HepG2 (cell line): ENCODE measurements around the gene PIP5KL1. TPM values are rescaled to one million over a fixed set of nuclear protein-coding genes. Genes with fewer than 3 reads are reported as not detected.

Experiments used
- ATAC-seq: fragments of 200-7000 bp; cut with Tn5 transposase; 3 replicates; pipeline ENCODE4 v1.9.1; 2020; ENCODE audit warnings: mild to moderate bottlenecking, moderate library complexity
- BruUV-seq: library from RNA; stranded (reverse); fragments of 400-500 nt; replicated peaks from 2 replicates; lab custom pipeline; 2021; lab: Mats Ljungman, UMichigan
- CTCF ChIA-PET: fragments of 300-600 bp; formaldehyde crosslinking; extraction: SDS; loops from one replicate; lab custom pipeline; 2021; ENCODE audit warnings: low total read pairs, inconsistent platforms, low intra/inter-chr PET ratio; lab: Yijun Ruan, JAX
- POLR2A ChIA-PET: fragments of 350-600 bp; sonication (Branson Sonifier 250); formaldehyde crosslinking; loops from one replicate; lab custom pipeline; 2020; ENCODE audit warnings: antibody characterized with exemption, inconsistent platforms; lab: Yijun Ruan, JAX
- DNase-seq: peaks from one replicate; pipeline ENCODE4 v3.0.0-alpha.2; 2015; ENCODE audit warnings: low spot score
- FAIRE-seq: peaks from 3 replicates; lab custom pipeline; 2011; peaks lifted over from hg19 to GRCh38; lab: Jason Lieb, UNC
- H2AFZ ChIP-seq: one replicate; pipeline ENCODE4 v1.6.1; 2011; ENCODE audit warnings: low read length, inconsistent platforms
- H3K27ac ChIP-seq: fragments of 300-600 bp; 3 replicates; pipeline ENCODE4 v1.8.0; 2011; ENCODE audit warnings: mixed run types, mild to moderate bottlenecking, mixed read lengths, low read length, inconsistent platforms; ENCODE audit not compliant: insufficient read depth; ENCODE audit errors: extremely low read length
- H3K27me3 ChIP-seq, 2 experiments: fragments of 200-600 bp in 1 of 2; 2 replicates in 1 of 2; 3 replicates in 1 of 2; pipeline versions ENCODE4 v1.6.0 to v1.8.0; 2011; ENCODE audit warnings: low read length in 2 of 2, mild to moderate bottlenecking in 2 of 2, moderate library complexity in 2 of 2, inconsistent platforms in 1 of 2; ENCODE audit not compliant: insufficient read depth in 2 of 2, control insufficient read depth in 1 of 2
- H3K36me3 ChIP-seq, 2 experiments: fragments of 200-600 bp in 1 of 2; replicated peaks in 1 of 2; 2 replicates in 1 of 2; 3 replicates in 1 of 2; pipeline versions ENCODE4 v1.5.1 to v1.8.0; 2011; ENCODE audit warnings: low read length in 2 of 2, inconsistent platforms in 1 of 2; ENCODE audit not compliant: insufficient read depth in 2 of 2, control insufficient read depth in 1 of 2
- H3K4me1 ChIP-seq: 2 replicates; pipeline ENCODE4 v1.5.1; 2012; ENCODE audit warnings: low read length, inconsistent platforms; ENCODE audit not compliant: insufficient read depth
- H3K4me2 ChIP-seq: 2 replicates; pipeline ENCODE4 v1.6.0; 2011; ENCODE audit warnings: low read depth, low read length, inconsistent platforms
- H3K4me3 ChIP-seq, 3 experiments: fragments of 200-600 bp in 1 of 3; sonication (generic), shearing (Covaris generic) in 1 of 3; replicated peaks in 1 of 3; 2 replicates each; pipeline ENCODE4 v1.5.1; 2011 to 2016; ENCODE audit warnings: low read length in 3 of 3, inconsistent platforms in 2 of 3, low read depth in 2 of 3, mild to moderate bottlenecking in 2 of 3, control low read depth in 1 of 3, mixed read lengths in 1 of 3; ENCODE audit not compliant: insufficient read depth in 1 of 3
- H3K79me2 ChIP-seq: one replicate; pipeline ENCODE4 v1.6.1; 2011; ENCODE audit warnings: low read length, inconsistent platforms; ENCODE audit not compliant: insufficient read depth
- H3K9ac ChIP-seq: 2 replicates; pipeline ENCODE4 v1.6.0; 2011; ENCODE audit warnings: mild to moderate bottlenecking, low read depth, low read length, inconsistent platforms; ENCODE audit not compliant: insufficient read depth
- H3K9me3 ChIP-seq: 2 replicates; pipeline ENCODE4 v1.5.1; 2012; ENCODE audit warnings: mild to moderate bottlenecking, low read length
- H4K20me1 ChIP-seq: 2 replicates; pipeline ENCODE4 v1.6.0; 2011; ENCODE audit warnings: inconsistent platforms, mild to moderate bottlenecking, low read length, moderate library complexity; ENCODE audit not compliant: insufficient read depth
- ARHGAP35 ChIP-seq: sonication (generic); formaldehyde crosslinking; IDR thresholded peaks from 2 replicates; pipeline ENCODE4 v1.9.0; 2022; ENCODE audit warnings: mild to moderate bottlenecking, inconsistent platforms, moderate library complexity, missing genetic modification reagents, borderline replicate concordance
- KDM5A ChIP-seq: fragments of 200-600 bp; sonication (generic); IDR thresholded peaks from 2 replicates; pipeline ENCODE4 v1.7.0; 2018; ENCODE audit warnings: antibody characterized with exemption, mild to moderate bottlenecking, low read length, borderline replicate concordance
- KLF12 ChIP-seq: sonication (generic); formaldehyde crosslinking; IDR thresholded peaks from 2 replicates; pipeline ENCODE4 v1.4.0; 2020; ENCODE audit warnings: missing genetic modification reagents, borderline replicate concordance
- MAFF ChIP-seq: IDR thresholded peaks from 2 replicates; pipeline ENCODE4 v1.6.1; 2011; ENCODE audit warnings: low read depth, low read length, improper control_type of control experiment
- SRY ChIP-seq: sonication (generic); formaldehyde crosslinking; IDR thresholded peaks from 2 replicates; pipeline ENCODE4 v1.8.0; 2022; ENCODE audit warnings: mild to moderate bottlenecking, missing genetic modification reagents
- ZMYM3 ChIP-seq: sonication (generic); formaldehyde crosslinking; IDR thresholded peaks from 2 replicates; pipeline ENCODE4 v1.5.1; 2020; ENCODE audit warnings: mild to moderate bottlenecking, missing genetic modification reagents
- ZNF331 ChIP-seq: sonication (generic); formaldehyde crosslinking; IDR thresholded peaks from 2 replicates; pipeline ENCODE4 v1.4.0; 2020; ENCODE audit warnings: missing genetic modification reagents
- ZNF460 ChIP-seq: sonication (generic); formaldehyde crosslinking; IDR thresholded peaks from 2 replicates; pipeline ENCODE4 v1.5.1; 2020; ENCODE audit warnings: missing genetic modification reagents, mild to moderate bottlenecking, borderline replicate concordance
- ZNF547 ChIP-seq: sonication (generic); formaldehyde crosslinking; IDR thresholded peaks from 2 replicates; pipeline ENCODE4 v1.5.1; 2020; ENCODE audit warnings: mild to moderate bottlenecking, missing genetic modification reagents
- WGBS: methylation state at CpG from one replicate; pipeline ENCODE4 v1.1.6; 2017; ENCODE audit warnings: low lambda C conversion rate; 5-methylcytosine and 5-hydroxymethylcytosine counted together
- in situ Hi-C: cut with HindIII; loops from 2 replicates; pipeline ENCODE4 v1.10.0; 2017; ENCODE audit warnings: low pct_unique_long_range_greater_than_20kb; ENCODE audit not compliant: extremely low pct_ligation_motif_present
- intact Hi-C: fragments of 100-400 bp; cut with micrococcal nuclease; formaldehyde crosslinking; loops from one replicate; pipeline ENCODE4 v1.10.0; 2022; ENCODE audit not compliant: unreplicated experiment
- polyA plus RNA-seq, 8 experiments: library from polyadenylated mRNA; depleted of rRNA in 3 of 8; stranded (reverse) in 7 of 8; unstranded in 1 of 8; fragments of >200 nt; fragmentation: Illumina TruSeq in 4 of 8; extraction: Trizol in 4 of 8; gene quantifications; 2 replicates each; pipeline versions ENCODE4 v1.2.1 to v1.2.3, GENCODE V29; 2011 to 2016; ENCODE audit warnings: low read depth in 4 of 8, missing spikeins in 1 of 8, mixed read lengths in 1 of 8; ENCODE audit not compliant: insufficient read depth in 1 of 8
- total RNA-seq, 5 experiments: library from RNA; depleted of rRNA; stranded (reverse); fragments of >200 nt; fragmentation: Illumina TruSeq; extraction: Trizol; gene quantifications; 2 replicates each; pipeline ENCODE4 v1.2.3, GENCODE V29; 2016; ENCODE audit warnings: low read depth in 1 of 5
- TF ChIP-seq, protein P1 (sequence below), 2 experiments: sonication (generic) in 1 of 2; formaldehyde crosslinking in 1 of 2; IDR thresholded peaks; 2 replicates each; pipeline versions ENCODE4 v1.4.0 to v1.6.1; 2018 to 2020; ENCODE audit warnings: missing genetic modification reagents in 2 of 2, borderline replicate concordance in 1 of 2, low read depth in 1 of 2, mild to moderate bottlenecking in 1 of 2, missing biosample characterization in 1 of 2
- TF ChIP-seq, protein P2 (sequence below): sonication (generic); formaldehyde crosslinking; IDR thresholded peaks from 2 replicates; pipeline ENCODE4 v1.8.0; 2022; ENCODE audit warnings: mild to moderate bottlenecking, missing genetic modification reagents, borderline replicate concordance
- TF ChIP-seq, protein P3 (sequence below): sonication (generic); formaldehyde crosslinking; IDR thresholded peaks from 2 replicates; pipeline ENCODE4 v1.8.1; 2023; ENCODE audit warnings: missing genetic modification reagents, mild to moderate bottlenecking, borderline replicate concordance
- TF ChIP-seq, protein P4 (sequence below): IDR thresholded peaks from 2 replicates; pipeline ENCODE4 v1.6.1; 2016; ENCODE audit warnings: missing compliant biosample characterization, missing genetic modification reagents, borderline replicate concordance
- TF ChIP-seq, protein P5 (sequence below): sonication (generic); formaldehyde crosslinking; IDR thresholded peaks from 2 replicates; pipeline ENCODE4 v1.5.0; 2020; ENCODE audit warnings: mild to moderate bottlenecking, missing genetic modification reagents

Gene PIP5KL1
- total and polyA plus RNA-seq, 2 of the 13 experiments (the other 11 are each of a cell fraction or from before 2014, with no cell fraction given) = 0.20 to 0.49 TPM

DNA sequence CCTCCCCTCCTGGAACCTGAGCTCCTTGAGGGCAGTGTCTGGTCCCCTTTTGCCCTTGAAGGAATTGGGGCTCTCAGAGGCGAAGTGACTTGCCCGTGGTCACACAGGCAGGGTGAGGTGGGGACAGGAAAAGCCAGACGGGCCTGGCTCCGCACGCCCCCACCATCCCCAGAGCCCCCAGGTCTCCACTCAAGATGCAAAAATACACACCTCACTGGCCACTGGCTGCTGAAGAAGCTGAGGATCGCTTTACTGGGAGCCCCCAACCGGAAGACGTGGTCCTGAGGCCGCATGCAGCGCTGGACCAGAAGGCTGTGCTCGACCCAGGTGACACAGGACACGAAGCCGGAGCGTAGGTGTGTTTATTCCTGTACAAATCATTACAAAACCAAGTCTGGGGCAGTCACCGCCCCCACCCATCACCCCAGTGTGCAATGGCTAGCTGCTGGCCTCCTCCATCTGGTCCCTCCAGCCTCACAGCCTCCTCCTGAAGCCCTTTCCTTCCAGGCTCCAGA is 45.5 kb downstream of the PIP5KL1 start (continued):
- TF ChIP-seq, protein P1, sequence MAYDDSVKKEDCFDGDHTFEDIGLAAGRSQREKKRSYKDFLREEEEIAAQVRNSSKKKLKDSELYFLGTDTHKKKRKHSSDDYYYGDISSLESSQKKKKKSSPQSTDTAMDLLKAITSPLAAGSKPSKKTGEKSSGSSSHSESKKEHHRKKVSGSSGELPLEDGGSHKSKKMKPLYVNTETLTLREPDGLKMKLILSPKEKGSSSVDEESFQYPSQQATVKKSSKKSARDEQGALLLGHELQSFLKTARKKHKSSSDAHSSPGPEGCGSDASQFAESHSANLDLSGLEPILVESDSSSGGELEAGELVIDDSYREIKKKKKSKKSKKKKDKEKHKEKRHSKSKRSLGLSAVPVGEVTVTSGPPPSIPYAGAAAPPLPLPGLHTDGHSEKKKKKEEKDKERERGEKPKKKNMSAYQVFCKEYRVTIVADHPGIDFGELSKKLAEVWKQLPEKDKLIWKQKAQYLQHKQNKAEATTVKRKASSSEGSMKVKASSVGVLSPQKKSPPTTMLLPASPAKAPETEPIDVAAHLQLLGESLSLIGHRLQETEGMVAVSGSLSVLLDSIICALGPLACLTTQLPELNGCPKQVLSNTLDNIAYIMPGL (CRISPR knock-in tag; IDR thresholded peaks at IDR 0.05; ENCODE audit: borderline replicate concordance in 1 of 2, low read depth in 1 of 2) = no peak
- TF ChIP-seq, protein P2, sequence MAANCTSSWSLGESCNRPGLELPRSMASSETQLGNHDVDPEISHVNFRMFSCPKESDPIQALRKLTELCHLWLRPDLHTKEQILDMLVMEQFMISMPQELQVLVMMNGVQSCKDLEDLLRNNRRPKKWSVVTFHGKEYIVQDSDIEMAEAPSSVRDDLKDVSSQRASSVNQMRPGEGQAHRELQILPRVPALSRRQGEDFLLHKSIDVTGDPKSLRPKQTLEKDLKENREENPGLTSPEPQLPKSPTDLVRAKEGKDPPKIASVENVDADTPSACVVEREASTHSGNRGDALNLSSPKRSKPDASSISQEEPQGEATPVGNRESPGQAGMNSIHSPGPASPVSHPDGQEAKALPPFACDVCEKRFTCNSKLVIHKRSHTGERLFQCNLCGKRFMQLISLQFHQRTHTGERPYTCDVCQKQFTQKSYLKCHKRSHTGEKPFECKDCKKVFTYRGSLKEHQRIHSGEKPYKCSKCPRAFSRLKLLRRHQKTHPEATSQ (CRISPR knock-in tag) = no peak
- TF ChIP-seq MAFF = no peak
- no peak for TF ChIP-seq ZNF547
- TF ChIP-seq ZNF331 (CRISPR knock-in tag) = no peak
- TF ChIP-seq, protein P3, sequence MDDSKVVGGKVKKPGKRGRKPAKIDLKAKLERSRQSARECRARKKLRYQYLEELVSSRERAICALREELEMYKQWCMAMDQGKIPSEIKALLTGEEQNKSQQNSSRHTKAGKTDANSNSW (CRISPR knock-in tag) = no peak
- no peak for TF ChIP-seq KDM5A

DNA sequence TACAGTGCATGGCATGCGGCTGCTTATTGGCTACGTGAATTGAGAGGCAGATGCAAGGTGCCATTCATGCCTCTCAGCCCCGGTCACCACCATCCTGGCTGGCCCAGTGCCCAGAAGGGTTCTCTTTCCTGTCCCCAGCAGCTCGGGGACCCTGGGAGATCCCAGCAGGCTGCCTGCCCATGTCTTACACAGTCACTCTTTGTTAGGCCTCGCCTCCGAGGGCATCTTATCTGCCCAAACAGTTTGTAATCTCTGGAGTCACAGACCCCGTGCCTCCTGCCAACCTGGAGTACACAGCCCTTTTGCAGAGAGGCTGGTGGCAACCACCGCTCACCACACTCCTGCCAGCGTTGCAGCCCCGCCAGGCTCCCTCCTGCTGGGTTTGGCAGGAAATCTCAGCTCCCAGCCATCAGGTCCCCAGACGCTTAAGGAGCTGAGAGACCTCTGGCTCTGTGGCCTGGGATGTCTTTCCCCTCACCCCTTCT is 46.1 kb downstream of the PIP5KL1 start:
- CTCF ChIA-PET = no interaction called here
- Histone ChIP-seq H3K27ac (no peak overlapping the region), H3K9ac (no peak overlapping the region), H3K4me2 (no peak overlapping the region), H3K4me1 (peaks cover 4% of the 10 kb centered on the region; the same call in 1 of the 2 replicates), H3K27me3 (no peaks in the 10 kb centered on the region), H3K9me3 (no peaks in the 10 kb centered on the region), H3K36me3 (peaks cover 9 to 19% of the 10 kb centered on the region in 2 experiments; a peak in 4 of 5 replicates), H4K20me1 (no peaks in the 10 kb centered on the region), H3K4me3 (no peak overlapping the region), H2AFZ (no peak overlapping the region), H3K79me2 (no peaks in the 10 kb centered on the region)
- ATAC-seq (no peak; the same call in none of the 3 replicates), FAIRE-seq (no peak), DNase-seq (no peak)
- in situ Hi-C loops (no loop called here), intact Hi-C loops (no loop called here)
- no TSS peak for BruUV-seq
- POLR2A ChIA-PET = interaction anchor here (1.7 to 2.7 kb wide), 2 partner anchors 10 to 13 kb away, joined by 4 to 12 read pairs; no protein-coding TSS in a partner anchor
- 95% methylated on average over 11 of the region's 11 CpGs for WGBS
- TF ChIP-seq, protein P4, sequence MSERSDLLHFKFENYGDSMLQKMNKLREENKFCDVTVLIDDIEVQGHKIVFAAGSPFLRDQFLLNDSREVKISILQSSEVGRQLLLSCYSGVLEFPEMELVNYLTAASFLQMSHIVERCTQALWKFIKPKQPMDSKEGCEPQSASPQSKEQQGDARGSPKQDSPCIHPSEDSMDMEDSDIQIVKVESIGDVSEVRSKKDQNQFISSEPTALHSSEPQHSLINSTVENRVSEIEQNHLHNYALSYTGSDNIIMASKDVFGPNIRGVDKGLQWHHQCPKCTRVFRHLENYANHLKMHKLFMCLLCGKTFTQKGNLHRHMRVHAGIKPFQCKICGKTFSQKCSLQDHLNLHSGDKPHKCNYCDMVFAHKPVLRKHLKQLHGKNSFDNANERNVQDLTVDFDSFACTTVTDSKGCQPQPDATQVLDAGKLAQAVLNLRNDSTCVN (CRISPR knock-in tag) = no peak
- TF ChIP-seq SRY (no peak), ARHGAP35 (CRISPR knock-in tag) (no peak), KLF12 (CRISPR knock-in tag) (no peak), ZMYM3 (CRISPR knock-in tag) (no peak), ZNF460 (no peak)
- TF ChIP-seq, protein P5, sequence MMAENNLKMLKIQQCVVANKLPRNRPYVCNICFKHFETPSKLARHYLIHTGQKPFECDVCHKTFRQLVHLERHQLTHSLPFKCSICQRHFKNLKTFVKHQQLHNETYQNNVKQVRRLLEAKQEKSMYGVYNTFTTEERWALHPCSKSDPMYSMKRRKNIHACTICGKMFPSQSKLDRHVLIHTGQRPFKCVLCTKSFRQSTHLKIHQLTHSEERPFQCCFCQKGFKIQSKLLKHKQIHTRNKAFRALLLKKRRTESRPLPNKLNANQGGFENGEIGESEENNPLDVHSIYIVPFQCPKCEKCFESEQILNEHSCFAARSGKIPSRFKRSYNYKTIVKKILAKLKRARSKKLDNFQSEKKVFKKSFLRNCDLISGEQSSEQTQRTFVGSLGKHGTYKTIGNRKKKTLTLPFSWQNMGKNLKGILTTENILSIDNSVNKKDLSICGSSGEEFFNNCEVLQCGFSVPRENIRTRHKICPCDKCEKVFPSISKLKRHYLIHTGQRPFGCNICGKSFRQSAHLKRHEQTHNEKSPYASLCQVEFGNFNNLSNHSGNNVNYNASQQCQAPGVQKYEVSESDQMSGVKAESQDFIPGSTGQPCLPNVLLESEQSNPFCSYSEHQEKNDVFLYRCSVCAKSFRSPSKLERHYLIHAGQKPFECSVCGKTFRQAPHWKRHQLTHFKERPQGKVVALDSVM (CRISPR knock-in tag) = no peak
